H1 (cell line): ENCODE measurements around the gene LAMA4. TPM values are rescaled to one million over a fixed set of nuclear protein-coding genes. Genes with fewer than 3 reads are reported as not detected.

Experiments
- BCL11A ChIP-seq, 2 experiments: IDR thresholded peaks; one replicate each; pipeline ENCODE4 v1.6.1; 2011; ENCODE audit warnings: low read depth in 2 of 2, low read length in 2 of 2, mild to moderate bottlenecking in 2 of 2
- CEBPB ChIP-seq: IDR thresholded peaks from 2 replicates; pipeline ENCODE4 v1.6.1; 2012; ENCODE audit warnings: low read depth, low read length
- JUN ChIP-seq: IDR thresholded peaks from 2 replicates; pipeline ENCODE4 v1.6.1; 2011; ENCODE audit warnings: low read depth, mild to moderate bottlenecking, improper control_type of control experiment, low read length
- SP1 ChIP-seq: IDR thresholded peaks from 2 replicates; pipeline ENCODE4 v1.6.1; 2011; ENCODE audit warnings: low read depth, low read length
- polyA plus RNA-seq, 7 experiments: library from polyadenylated mRNA; depleted of rRNA in 3 of 7; stranded (reverse) in 5 of 7; unstranded in 2 of 7; fragments of >200 nt in 5 of 7; fragments of 200-250 nt in 2 of 7; gene quantifications; 1 replicate in 5 of 7; 2 replicates in 1 of 7; 4 replicates in 1 of 7; pipeline versions ENCODE4 v1.2.1 to v1.2.3, GENCODE V29; 2011 to 2013; ENCODE audit warnings: missing spikeins in 2 of 7, mixed read lengths in 2 of 7
- total RNA-seq: library from RNA; stranded (reverse); fragmentation: NEBNext Ultra II Directional; extraction: Animal tissue kit (Norgen Biotek cat#: 25700); gene quantifications from 2 replicates; pipeline ENCODE4 v1.2.1, GENCODE V29; 2021

LAMA4 gene
- total and polyA plus RNA-seq, 2 of the 8 experiments (the other 6 are each of a cell fraction or from before 2014, with no cell fraction given): 0.95 to 1.5 TPM

DNA sequence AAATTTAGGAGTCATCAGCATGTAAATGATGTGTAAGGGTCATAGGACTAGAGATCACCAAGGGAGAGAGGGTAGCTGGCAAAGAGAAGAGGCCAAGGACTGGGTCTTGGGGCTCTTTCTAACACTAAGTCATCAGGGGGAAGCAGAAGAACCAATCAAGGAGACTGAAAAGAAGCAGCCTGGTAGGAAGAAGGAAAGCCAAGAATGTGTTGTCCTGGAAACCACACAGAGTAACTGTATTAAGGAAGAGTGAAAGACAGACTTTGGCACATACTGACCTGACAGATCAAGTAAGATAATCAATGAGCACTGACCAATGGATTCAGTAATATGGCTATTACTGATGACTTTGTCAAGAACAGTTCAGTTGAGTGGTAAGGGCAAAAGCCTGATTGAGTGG is 42.3 kb upstream of the LAMA4 start (continued):
- no peak for TF ChIP-seq BCL11A (IDR thresholded peaks at IDR 0.05; ENCODE audit: low read depth in 2 of 2, low read length in 2 of 2)
- TF ChIP-seq JUN: no peak
- TF ChIP-seq CEBPB: no peak
- no peak for TF ChIP-seq SP1
